ENCODE data around the gene ADAMTS2.
"Not testable (repeated sequence)": the region's sequence is repeated elsewhere in the genome, so short reads cannot be mapped to it uniquely, and the experiment has no call there.

The ADAMTS2 gene

GRCh38 chr5:179228341-179229121 is 116.7 kb downstream of the ADAMTS2 start:
- DNase-seq = no peak

- no peak for DNase-seq
Measured at GRCh38 chr5:179227580-179228311, 117.5 kb downstream of the ADAMTS2 start.

DNA sequence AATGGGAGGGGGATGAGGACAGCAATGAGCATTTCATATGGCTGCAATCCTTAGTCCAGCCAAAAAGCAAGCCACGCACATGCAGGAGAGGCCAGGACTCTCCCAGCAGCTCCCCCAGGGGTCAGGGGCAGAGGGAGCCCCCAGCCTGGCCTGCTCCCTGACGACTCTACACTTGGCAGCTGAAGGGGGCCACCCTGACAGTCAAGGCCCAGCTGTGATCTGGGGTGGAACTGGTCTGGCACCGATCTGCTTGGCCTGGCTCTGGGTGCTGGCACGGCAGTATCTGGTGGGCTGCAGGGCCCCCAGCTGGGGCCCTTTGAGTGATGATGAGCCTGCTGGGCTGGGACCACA is 118.1 kb downstream of the ADAMTS2 start:
- no peak for DNase-seq

- DNase-seq = no peak
Measured at GRCh38 chr5:179226696-179227095, 118.6 kb downstream of the ADAMTS2 start.

DNA sequence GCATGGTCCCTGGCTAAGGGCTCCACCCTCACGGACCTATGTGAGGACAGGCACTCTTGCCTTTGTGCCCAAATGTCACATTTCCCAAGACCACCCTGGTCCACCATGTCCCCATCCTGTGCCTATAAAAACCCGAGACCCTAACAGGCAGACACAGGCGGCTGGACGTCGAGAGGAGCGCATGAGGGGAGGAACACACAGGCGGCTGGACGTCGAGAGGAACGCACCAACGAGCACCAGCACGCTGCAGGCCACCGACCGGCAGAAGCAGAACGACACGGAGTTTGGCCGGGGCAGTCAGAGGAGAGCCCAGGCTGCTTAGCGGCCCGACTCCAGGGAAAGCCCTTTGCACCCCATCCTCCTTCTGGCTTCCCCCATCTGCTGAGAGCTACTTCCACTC is 119.9 kb downstream of the ADAMTS2 start:
- DNase-seq = no peak

- DNase-seq = no peak
Measured at GRCh38 chr5:179224741-179225140, 120.5 kb downstream of the ADAMTS2 start.

GRCh38 chr5:179223961-179224360 is 121.3 kb downstream of the ADAMTS2 start:
- no peak for DNase-seq

DNA sequence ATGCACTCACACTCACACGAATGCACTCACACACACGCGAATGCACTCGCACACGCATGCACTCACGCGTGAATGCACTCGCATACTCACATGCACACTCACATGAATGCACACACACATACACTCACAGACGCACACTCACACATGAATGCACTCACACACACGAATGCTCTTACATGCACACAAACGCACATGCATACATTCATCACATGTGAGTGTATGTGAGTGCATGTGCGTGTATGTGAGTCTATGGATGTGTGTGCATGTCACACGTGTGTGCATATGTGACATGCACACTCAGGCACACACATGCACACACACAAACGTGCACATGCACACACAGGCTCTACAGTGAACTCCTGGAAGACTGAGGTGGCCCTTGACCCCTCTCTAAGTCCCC is 121.7 kb downstream of the ADAMTS2 start:
- no peak for DNase-seq

DNA sequence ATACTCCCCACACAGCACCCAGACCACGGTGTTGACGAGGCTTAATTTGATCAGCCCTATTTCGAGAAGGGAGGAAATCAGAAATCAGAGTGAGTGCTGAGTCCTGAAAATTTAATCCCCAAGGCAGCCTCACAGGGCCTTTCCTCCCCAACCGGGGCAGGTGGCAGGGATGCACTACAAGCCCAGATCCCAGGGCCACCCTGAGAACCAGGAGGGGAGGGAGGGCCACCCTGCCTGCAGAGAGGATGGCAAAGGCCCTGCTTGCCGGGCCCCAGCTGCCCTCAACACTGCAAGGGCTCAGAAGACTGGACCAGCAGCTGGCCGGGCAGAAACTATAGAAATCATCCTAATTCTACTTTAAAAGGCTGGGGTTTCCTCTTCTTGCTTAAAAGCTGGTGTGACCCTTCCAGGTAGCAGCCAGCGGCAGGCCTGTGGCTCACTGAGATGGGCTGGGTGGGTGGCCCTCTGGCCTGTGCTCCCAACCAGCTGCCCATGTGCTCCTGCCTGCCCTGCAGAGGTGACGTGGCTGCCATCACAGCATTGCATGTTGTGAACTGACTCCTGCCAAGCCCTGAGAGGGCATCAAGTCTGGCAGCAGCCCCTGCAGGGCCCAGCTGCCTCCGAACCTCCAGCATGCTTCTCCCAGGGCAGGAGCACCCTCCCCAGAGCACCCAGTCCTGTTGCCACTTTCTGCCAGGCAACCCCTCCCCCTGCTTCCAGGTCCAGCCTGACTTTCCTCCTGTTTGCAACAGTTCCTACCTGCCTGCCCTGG is 122.8 kb downstream of the ADAMTS2 start:
- DNase-seq = no peak

- no peak for DNase-seq
Measured at GRCh38 chr5:179221877-179222220, 123.4 kb downstream of the ADAMTS2 start.

GRCh38 chr5:179221196-179221876 is 123.9 kb downstream of the ADAMTS2 start:
- DNase-seq = no peak

GRCh38 chr5:179220716-179221115 is 124.5 kb downstream of the ADAMTS2 start:
- DNase-seq = no peak

DNA sequence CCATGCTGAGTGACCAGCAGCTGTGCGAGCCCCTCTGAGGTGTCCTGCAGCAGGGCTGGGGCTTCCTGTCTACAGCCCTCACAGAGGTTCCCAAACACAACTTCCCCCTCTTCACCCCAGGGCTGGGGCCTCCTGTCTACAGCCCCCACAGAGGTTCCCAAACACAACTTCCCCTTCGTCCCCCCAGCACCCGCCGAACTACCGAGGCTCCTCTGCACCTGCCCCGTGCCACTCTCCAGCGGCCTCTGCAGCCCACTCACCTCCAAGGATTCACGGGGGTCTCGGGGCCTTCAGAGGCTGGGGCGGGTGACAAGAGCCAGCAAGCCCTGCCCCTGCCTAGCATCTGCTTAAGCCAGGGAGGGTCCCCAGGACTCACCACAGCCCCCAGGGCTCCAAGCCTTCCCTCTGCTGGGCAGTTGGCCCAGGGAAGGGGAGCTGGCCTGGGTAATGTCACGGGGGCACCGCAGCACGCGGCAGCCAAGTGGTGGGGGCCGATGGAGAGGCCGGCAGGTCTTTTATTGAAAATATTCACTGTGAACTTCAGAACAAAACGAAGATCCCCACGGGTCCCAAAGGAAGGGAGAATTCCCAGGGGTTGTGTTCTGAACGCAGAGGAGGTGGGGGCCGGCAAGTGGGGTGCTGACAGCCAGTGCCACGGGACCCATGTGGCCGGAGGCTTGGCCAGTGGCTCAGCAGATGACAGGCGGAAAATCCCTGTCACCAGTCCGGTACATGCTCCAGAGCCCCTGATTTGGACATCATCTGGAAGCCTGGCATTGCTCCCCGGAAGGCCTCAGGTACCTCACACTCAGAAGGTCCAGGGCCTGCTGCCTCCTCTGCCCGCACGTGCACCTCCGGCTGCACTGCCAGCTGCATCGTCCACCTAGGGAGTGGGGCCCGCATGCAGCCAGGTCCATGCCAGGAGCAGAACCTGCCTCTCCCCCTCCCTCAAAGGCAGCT is 125.3 kb downstream of the ADAMTS2 start:
- no peak for DNase-seq

GRCh38 chr5:179218943-179219330 is 126.3 kb downstream of the ADAMTS2 start:
- no peak for DNase-seq

DNA sequence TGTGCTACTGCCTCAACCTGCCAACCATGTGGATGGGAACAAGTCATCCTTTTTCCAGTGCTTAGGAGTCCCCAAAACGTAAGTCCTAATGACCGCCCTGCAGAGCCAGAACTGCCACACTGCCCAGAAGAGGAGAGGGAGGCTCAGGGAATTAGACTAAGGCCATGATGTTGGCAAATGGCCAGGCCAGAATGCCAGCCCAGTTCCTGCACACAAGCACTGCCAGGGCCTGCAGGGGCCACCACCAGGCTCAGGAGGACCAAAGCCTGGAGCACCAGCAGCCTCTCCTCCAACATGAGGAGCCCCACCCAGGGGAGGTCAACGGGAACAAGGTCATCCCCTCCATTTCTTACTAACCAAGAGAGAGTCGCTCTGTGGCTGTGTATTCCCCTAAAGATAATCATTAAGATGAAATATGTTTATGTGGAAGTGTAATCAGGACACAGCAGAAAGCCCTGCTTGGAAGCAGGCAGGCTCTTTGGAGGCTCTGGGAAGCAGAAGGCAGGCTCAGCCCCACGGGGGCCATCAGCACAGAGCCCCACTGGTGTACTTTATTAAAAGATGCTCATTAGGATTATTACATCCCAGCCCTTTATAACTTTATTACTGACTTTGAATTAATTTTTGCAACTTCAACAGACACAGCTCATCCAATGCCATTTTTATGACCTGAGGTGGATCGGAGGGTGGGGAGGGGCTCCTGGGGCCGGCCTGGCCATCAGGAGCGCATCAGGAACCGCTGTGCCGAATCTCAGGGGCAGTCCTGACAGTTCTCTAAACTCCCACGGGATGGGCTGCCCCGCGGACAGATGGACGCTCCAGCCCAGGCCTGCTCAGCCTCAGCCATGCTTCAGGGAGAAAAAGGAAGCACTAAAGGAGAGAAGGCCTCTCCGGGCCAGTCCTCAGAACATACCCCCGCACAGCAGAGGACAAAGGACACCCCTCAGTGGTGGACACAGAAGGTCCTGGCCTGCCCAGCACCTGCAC is 127.0 kb downstream of the ADAMTS2 start:
- no peak for DNase-seq

DNA sequence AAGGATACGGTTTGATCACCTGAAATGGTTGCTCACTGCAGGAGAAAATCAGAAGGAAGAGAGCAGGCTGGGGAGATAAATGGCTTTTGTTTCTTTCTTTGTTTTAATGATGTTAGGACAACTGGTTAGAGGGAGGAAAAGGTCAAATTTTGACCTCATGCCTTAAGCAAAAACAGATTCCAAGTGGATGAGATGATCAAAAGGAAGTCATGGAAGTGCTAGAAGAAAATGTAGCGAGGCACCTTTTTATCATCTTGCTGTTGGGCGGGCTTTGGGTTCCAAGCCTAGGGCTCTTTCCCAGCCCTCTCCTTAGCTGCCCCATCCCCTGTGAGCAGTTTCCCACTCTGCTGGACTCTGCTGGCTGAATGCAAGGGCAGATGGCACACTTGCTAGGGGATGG is 127.9 kb downstream of the ADAMTS2 start:
- DNase-seq = no peak

DNA sequence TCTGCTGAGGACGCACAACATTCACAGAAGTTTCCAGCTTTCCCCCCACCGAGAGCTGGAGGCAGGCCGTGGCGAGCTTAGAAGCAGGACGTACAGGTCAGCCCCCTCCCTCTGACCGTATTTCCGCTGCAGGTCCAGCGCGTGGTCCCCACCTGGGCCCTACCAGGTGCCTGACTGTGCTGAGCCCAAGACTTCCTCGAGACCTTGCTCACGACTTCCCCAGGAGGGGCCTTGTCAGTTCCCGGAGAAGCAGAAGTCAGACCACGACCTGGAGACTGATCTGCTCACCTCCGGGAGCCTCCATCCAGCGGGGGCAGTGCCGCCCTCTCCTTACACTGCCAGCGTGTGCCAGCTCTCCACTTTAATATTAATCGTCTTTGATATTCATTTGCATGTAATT is 128.9 kb downstream of the ADAMTS2 start:
- DNase-seq = not testable (repeated sequence)

DNA sequence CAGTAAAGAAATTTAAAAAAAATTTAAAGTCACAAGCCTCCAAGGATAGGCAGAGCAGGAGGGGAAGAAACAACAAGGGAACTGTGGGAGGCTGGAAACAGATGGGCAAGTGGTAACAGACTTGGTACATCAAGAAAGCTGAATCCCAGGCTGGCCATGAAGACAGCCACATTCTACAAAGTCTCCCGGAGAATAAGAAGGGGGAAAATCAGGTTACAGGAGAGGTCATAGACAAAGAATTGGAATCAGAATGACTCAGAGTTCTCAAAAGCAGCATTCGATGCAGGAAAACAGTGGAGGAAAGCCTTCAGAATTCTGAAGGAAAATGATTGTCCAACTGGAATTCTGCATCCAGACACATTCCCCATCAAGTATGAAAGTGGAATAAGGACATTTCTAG is 129.7 kb downstream of the ADAMTS2 start:
- DNase-seq = no peak

GRCh38 chr5:179214678-179215077 is 130.6 kb downstream of the ADAMTS2 start:
- no peak for DNase-seq

GRCh38 chr5:179212870-179213269 is 132.4 kb downstream of the ADAMTS2 start:
- DNase-seq = no peak

DNA sequence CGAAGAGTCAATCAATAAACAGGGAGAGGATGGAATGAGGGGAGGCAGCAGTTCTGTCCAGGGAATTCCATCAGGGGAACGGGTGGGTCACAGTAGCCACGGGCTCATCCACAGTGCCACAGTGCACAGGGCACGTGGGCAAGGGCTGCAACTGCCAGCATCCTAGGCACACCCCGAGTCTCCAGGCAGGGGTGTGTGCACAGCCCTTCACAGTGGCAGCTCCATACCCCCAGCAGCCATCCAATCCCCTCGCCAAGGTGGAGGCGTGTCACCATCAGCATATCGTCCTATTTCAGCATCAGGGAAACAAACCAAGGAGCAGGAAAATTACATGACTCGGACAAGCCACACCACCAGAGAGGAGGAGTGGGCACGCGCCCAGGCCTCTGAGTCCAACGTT is 133.6 kb downstream of the ADAMTS2 start:
- DNase-seq = no peak

Measured in NCI-H1930 (cell line).